Duodenal mucosa (tissue), 2 donors: Measurements from ENCODE around the gene KRTAP1-5.
"Not testable (repeated sequence)": the region's sequence is repeated elsewhere in the genome, so short reads cannot be mapped to it uniquely, and the experiment has no call there.

Experiments
- H3K27ac ChIP-seq: one replicate; pipeline ENCODE4 v1.7.0; 2013; ENCODE audit warnings: low read depth, low read length
- H3K27me3 ChIP-seq, 2 donors: one replicate each; pipeline ENCODE4 v1.7.0; 2013; ENCODE audit warnings: low read length in 2 of 2, control low read depth in 1 of 2; ENCODE audit not compliant: insufficient read depth in 2 of 2, control insufficient read depth in 1 of 2
- H3K36me3 ChIP-seq, 2 donors: one replicate each; pipeline ENCODE4 v1.7.0; 2013; ENCODE audit warnings: low read length in 2 of 2, control low read depth in 1 of 2; ENCODE audit not compliant: insufficient read depth in 2 of 2, control insufficient read depth in 1 of 2
- H3K4me1 ChIP-seq, 2 donors: one replicate each; pipeline ENCODE4 v1.7.0; 2013; ENCODE audit warnings: low read length in 2 of 2, control low read depth in 1 of 2; ENCODE audit not compliant: insufficient read depth in 2 of 2, control insufficient read depth in 1 of 2
- H3K4me3 ChIP-seq, 2 donors: one replicate each; pipeline ENCODE4 v1.7.0; 2013; ENCODE audit warnings: low read length in 2 of 2, low read depth in 1 of 2
- H3K9ac ChIP-seq, 2 donors: one replicate each; pipeline ENCODE4 v1.7.0; 2013; ENCODE audit warnings: low read length in 2 of 2, low read depth in 1 of 2
- H3K9me3 ChIP-seq, 2 donors: one replicate each; pipeline ENCODE4 v1.7.0; 2013; ENCODE audit warnings: low read length in 2 of 2, control low read depth in 1 of 2; ENCODE audit not compliant: control insufficient read depth in 1 of 2

The KRTAP1-5 gene, protein sequence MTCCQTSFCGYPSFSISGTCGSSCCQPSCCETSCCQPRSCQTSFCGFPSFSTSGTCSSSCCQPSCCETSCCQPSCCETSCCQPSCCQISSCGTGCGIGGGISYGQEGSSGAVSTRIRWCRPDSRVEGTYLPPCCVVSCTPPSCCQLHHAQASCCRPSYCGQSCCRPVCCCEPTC

DNA sequence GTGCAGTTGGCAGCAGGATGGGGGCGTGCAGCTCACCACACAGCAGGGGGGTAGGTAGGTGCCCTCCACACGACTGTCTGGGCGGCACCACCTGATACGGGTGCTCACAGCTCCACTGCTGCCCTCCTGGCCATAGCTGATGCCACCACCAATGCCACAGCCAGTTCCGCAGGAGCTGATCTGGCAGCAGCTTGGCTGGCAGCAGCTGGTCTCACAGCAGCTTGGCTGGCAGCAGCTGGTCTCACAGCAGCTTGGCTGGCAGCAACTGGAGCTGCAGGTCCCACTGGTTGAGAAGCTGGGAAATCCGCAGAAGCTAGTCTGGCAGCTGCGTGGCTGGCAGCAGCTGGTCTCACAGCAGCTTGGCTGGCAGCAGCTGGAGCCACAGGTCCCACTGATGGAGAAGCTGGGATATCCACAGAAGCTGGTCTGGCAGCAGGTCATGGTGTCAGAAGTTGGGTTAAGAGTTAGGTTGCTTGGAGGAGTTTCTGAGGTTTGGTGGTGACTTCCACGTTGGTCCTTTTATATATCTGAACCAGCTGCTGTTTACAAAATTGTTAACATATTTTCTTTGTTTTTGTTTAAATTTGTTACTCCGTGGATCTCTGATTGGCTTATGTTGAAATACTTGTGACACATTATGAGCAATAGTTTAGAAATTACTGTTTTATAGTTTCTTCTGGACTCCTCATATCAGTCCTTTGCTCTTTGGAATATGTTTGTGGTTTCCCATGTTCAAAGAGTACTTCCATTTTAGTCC is at the start of gene KRTAP1-5:
Gene KRTAP1-5 (minus strand): TSS at position 494 of the 757 bp plus-strand sequence. CDS start 53 bp downstream, at position 441.
- no peak within 1 kb of the TSS for H3K4me3 ChIP-seq
- no peak within 1 kb of the TSS for H3K9ac ChIP-seq
- H3K9me3 ChIP-seq: no peaks in the 10 kb centered on the region
- H3K4me1 ChIP-seq: no peaks in the 10 kb centered on the region
- H3K27me3 ChIP-seq: peaks cover 0 to 3% of the 10 kb centered on the region in 2 donors
- H3K36me3 ChIP-seq: no peaks in the 10 kb centered on the region
- H3K27ac ChIP-seq: no peak within 1 kb of the TSS

DNA sequence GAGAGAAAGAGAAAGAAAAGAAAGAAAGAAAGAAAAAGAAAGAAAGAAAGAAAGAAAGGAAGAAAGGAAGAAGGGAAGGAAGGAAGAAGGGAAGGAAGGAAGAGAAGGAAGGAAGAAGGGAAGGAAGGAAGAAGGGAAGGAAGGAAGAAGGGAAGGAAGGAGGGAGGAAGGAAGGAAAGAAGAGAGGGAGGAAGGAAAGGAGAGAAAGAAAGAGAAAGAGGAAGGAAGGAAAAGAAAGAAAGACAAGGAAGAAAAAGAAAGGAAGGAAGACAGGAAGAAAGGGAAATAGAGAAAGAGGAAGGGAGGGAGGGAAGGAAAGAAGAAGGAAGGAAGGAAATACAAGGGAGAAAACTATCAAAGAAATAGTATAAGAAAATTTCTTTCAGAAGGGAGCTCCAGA is 49.8 kb upstream of the KRTAP1-5 start:
- no peak overlapping the region for H3K27ac ChIP-seq
- H3K4me1 ChIP-seq: no peaks in the 10 kb centered on the region
- no peak overlapping the region for H3K9ac ChIP-seq
- peaks cover 0 to 6% of the 10 kb centered on the region in 2 donors for H3K27me3 ChIP-seq
- no peaks in the 10 kb centered on the region for H3K9me3 ChIP-seq
- H3K4me3 ChIP-seq: no peak overlapping the region
- H3K36me3 ChIP-seq: no peaks in the 10 kb centered on the region

DNA sequence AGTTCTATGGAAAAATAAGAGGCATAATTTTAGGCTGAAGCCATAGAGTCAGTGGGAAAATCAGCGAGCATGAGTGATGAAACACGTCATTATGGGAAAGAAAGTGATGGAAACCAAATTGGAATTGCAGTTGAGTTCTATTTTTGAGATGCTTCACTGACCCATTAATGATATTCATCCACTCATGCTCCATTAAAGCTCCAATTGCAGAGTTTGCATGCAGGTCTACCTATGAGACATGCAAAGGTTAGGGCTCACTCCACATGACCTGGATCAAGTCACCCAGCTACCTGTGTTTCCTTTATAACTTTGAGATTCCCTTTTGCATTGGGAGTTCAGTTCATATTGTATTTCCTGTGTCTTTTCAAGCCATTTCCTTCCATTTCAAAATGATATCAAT is 46.7 kb upstream of the KRTAP1-5 start:
- Histone ChIP-seq H3K9ac (no peak overlapping the region), H3K27ac (no peak overlapping the region), H3K4me3 (no peak overlapping the region), H3K4me1 (no peaks in the 10 kb centered on the region), H3K9me3 (no peaks in the 10 kb centered on the region), H3K27me3 (peaks cover 0 to 6% of the 10 kb centered on the region in 2 donors), H3K36me3 (no peaks in the 10 kb centered on the region)

DNA sequence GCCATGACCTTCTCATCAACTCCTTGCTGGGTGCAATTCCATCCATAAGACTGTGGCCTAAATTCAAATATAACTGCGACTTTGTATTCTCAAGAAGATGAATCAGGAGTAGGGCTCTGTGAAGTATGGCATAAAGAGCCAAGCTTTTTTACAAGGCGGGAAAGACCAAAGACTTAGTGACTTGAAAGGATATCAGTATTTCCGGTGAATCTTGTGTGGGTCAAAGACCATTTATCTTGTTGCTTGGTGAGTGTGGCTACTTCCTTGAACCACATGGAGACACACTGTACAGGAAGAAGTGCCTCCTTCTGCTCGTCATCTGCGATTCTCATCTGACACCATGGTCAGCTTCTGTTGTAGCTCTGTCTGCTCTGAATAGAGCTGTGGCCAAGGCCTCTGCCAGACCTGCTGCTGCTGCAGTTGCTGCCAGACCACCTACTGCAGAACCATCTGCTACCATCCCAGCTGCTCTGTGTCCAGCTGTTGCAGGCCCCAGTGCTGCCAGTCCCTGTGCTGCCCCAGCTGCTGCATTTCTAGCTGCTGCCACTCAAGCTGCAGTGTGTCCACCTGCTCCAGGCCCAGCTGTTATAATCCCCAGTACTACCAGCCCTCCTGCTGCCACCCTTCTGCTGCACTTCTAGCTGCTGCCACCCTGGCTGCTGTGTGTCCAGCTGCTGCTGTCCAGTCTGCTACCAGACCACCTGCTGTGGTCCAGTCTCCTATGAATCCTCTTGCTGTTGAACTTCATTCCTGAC is 44.8 kb upstream of the KRTAP1-5 start:
- Histone ChIP-seq H3K36me3 (no peaks in the 10 kb centered on the region), H3K9ac (no peak overlapping the region), H3K4me1 (no peaks in the 10 kb centered on the region), H3K27me3 (peaks cover 0 to 6% of the 10 kb centered on the region in 2 donors), H3K27ac (no peak overlapping the region), H3K9me3 (no peaks in the 10 kb centered on the region), H3K4me3 (no peak overlapping the region)

DNA sequence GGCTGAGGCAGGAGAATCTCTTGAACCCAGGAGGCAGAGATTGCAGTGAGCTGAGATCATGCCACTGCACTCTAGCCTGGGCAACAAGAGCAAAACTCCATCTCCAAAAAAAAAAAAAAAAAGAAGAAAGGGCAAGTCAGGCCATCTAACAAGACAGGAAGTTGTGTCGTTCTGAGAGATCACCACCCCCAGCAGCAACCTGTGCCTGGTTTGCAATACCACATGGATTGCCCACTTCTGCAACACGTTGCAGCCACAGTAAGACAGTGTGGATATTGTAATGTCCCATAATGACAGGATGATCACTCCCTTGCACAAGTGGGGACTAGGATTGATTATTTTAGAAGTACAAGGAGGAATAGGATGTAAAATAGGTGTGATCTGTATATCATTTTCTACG is 42.0 kb upstream of the KRTAP1-5 start:
- no peaks in the 10 kb centered on the region for H3K9me3 ChIP-seq

DNA sequence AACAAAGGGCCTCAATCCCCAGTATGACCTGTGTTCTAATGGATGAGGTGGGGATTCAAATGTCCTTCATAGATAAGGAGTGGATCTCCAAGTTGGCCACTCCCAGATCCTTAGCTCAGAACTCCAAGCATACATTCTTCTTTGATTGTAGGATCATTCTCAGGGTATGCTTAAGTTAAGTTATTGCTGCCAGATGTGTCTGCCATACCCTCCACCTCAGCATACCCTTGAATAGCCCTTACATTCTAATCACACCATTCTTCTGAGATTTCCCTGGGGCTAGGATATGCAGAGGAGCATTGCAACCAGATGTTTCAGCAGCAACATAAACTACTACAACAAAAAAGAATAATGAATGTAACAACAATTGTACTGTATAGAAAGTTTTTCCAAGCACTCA is 40.3 kb upstream of the KRTAP1-5 start:
- Histone ChIP-seq H3K27ac (no peak overlapping the region), H3K4me1 (no peaks in the 10 kb centered on the region), H3K36me3 (no peaks in the 10 kb centered on the region), H3K9me3 (no peaks in the 10 kb centered on the region), H3K4me3 (no peak overlapping the region), H3K27me3 (peaks cover 0 to 5% of the 10 kb centered on the region in 2 donors), H3K9ac (no peak overlapping the region)

More for the DNA sequence above, 42.0 kb upstream of the KRTAP1-5 start:
- H3K27ac ChIP-seq: no peak overlapping the region
- no peaks in the 10 kb centered on the region for H3K4me1 ChIP-seq
- H3K4me3 ChIP-seq: no peak overlapping the region
- H3K27me3 ChIP-seq: no peaks in the 10 kb centered on the region
- H3K9ac ChIP-seq: no peak overlapping the region
- H3K36me3 ChIP-seq: no peaks in the 10 kb centered on the region

DNA sequence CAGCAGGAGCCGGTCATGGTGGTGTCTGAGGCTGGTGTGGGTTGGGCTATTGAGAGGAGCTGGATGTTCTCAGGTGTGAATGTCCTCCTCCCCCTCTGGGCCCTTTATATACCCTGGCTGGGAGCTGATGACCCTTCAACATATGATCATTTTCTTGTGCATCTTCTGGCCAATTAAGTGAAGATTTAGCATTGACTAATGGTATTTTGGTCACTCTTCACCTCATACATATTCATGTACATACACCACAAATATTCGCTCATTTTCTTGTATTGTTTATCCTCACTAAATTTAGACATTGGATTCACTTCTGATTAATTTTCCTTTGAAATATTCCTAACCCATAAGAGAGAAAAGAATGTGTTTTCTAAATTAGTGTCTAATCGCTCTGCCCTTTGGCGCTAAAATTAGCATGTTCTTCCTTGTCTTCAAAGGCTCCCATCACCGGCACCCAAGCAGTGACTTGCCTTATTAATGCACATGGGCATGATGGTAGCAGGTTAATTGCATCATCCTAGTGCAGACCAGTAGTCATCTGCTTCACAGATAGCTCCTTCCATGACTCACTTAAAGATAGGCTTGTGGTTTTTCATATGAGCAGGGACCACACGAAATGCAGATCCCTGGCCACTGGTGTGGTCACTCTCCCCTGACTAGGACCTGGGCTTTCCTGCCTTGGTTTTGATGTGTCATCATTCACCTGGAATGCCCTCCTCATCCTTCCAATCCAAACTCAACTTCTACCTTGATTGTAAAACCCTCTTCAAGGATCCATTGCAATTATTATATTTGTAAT is 39.0 kb upstream of the KRTAP1-5 start, which contains the start of gene KRTAP2-4:
Gene KRTAP2-4 (minus strand): TSS at position 51 of the 796 bp plus-strand sequence. CDS start 34 bp downstream, at position 17.
- Histone ChIP-seq H3K36me3 (no peaks in the 10 kb centered on the region), H3K27ac (no peak within 1 kb of the TSS), H3K4me1 (no peaks in the 10 kb centered on the region), H3K9me3 (no peaks in the 10 kb centered on the region), H3K27me3 (peaks cover 0 to 10% of the 10 kb centered on the region in 2 donors), H3K4me3 (no peak within 1 kb of the TSS), H3K9ac (no peak within 1 kb of the TSS)

DNA sequence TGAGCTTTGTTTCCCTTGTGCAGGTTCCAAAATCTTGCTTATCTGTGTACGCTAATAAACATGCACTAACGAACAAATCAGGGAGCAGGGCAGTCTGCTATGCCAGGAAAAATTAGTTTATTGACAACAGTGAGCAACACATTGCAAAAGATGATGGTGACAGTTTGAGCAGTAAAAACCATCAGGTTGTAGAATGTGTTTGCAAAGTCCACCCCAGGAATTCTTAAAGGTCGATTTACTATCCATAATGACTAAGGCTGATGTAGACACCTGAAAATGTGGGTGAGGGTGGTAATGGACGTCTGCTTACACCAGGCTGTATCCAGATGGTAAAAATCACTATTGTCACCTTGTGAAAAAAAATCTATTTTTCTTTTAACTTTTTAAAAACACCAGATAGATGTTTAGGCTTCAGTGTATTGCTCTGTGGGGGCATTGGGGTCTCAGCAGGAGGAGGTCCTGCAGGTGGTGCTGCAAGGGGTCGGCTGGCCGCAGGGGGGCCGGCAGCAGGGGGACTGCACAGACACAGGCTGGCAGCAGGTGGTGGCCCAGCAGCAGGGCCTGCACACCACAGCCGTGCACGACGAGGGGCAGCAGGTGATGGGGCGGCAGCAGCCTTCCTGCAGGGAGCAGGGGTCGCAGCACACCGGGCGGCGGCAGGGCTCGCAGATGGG is 38.1 kb upstream of the KRTAP1-5 start:
- not testable (repeated sequence) for H3K36me3 ChIP-seq, H3K4me3 ChIP-seq, H3K27ac ChIP-seq, H3K9ac ChIP-seq, H3K9me3 ChIP-seq, H3K4me1 ChIP-seq
- peaks cover 0 to 17% of the 10 kb centered on the region in 2 donors for H3K27me3 ChIP-seq

DNA sequence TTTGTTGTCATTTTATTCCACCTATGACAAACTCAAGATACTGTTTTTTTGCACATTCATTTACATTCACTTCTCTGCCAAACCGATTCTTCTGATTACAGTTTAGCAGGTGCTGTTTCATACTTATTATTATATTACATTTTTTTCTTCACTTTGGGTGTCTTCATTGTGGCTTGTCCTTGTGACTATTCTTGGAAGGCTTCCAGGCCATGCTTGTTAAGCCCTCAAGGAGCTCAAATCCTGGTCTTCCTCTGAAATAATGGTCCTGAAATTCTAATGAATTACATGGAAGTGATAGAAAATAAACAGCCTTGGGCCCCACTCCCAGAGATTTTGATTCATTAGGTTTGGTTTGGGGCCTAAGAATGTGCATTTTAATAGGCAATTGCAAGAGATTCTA is 37.3 kb upstream of the KRTAP1-5 start:
- H3K4me1 ChIP-seq: no peaks in the 10 kb centered on the region
- H3K9ac ChIP-seq: no peak overlapping the region
- H3K36me3 ChIP-seq: no peaks in the 10 kb centered on the region
- peaks cover 0 to 17% of the 10 kb centered on the region in 2 donors for H3K27me3 ChIP-seq
- H3K9me3 ChIP-seq: no peaks in the 10 kb centered on the region
- H3K4me3 ChIP-seq: no peak overlapping the region
- no peak overlapping the region for H3K27ac ChIP-seq
